PC-3 (cell line): ENCODE results near the gene ATP6V0E1. TPM values are rescaled to one million over a fixed set of nuclear protein-coding genes. Genes with fewer than 3 reads are reported as not detected.

ENCODE experiments used
- ATAC-seq: fragments of 200-7000 bp; cut with Tn5 transposase; 2 replicates; pipeline ENCODE4 v1.9.1; 2020; ENCODE audit warnings: mild to moderate bottlenecking, moderate library complexity
- BruUV-seq: library from RNA; stranded (reverse); fragments of 400-500 nt; replicated peaks from 2 replicates; lab custom pipeline; 2021; lab: Mats Ljungman, UMichigan
- CTCF ChIA-PET: fragments of 300-600 bp; sonication (Branson Sonifier 250); formaldehyde crosslinking; loops from one replicate; lab custom pipeline; 2022; ENCODE audit warnings: antibody characterized with exemption; lab: Charles Lee
- POLR2A ChIA-PET: fragments of 300-600 bp; sonication (Branson Sonifier 250); formaldehyde crosslinking; loops from one replicate; lab custom pipeline; 2022; ENCODE audit warnings: antibody characterized with exemption; ENCODE audit not compliant: unreplicated experiment; lab: Charles Lee
- DNase-seq: peaks from one replicate; pipeline ENCODE4 v3.0.0-alpha.2; 2015
- H2AFZ ChIP-seq: fragments of 300-600 bp; sonication (generic); 2 replicates; pipeline ENCODE4 v1.6.0; 2016; ENCODE audit warnings: antibody characterized with exemption, low read length
- H3F3A ChIP-seq: fragments of 300-600 bp; sonication (generic); one replicate; pipeline ENCODE4 v1.6.0; 2017; ENCODE audit warnings: antibody characterized with exemption, low read length, control low read depth, mild to moderate bottlenecking; ENCODE audit not compliant: unreplicated experiment
- H3K27ac ChIP-seq: fragments of 300-600 bp; sonication (generic); 2 replicates; pipeline ENCODE4 v1.5.1; 2016; ENCODE audit warnings: mild to moderate bottlenecking, low read length
- H3K27me3 ChIP-seq: fragments of 300-600 bp; sonication (generic); 2 replicates; pipeline ENCODE4 v1.6.1; 2016; ENCODE audit warnings: low read length, mixed read lengths
- H3K36me3 ChIP-seq: fragments of 300-600 bp; sonication (generic); 2 replicates; pipeline ENCODE4 v1.6.1; 2016; ENCODE audit warnings: low read depth, mixed run types, low read length, mixed read lengths
- H3K4me1 ChIP-seq: fragments of 300-600 bp; sonication (generic); 2 replicates; pipeline ENCODE4 v1.5.1; 2016; ENCODE audit warnings: low read length; ENCODE audit not compliant: insufficient read depth
- H3K4me2 ChIP-seq: fragments of 300-600 bp; sonication (generic); 2 replicates; pipeline ENCODE4 v1.6.0; 2016; ENCODE audit warnings: low read length
- H3K4me3 ChIP-seq: fragments of 300-600 bp; sonication (generic); 2 replicates; pipeline ENCODE4 v1.5.1; 2016; ENCODE audit warnings: mild to moderate bottlenecking, low read length, mixed read lengths
- H3K79me2 ChIP-seq: fragments of 300-600 bp; sonication (generic); 2 replicates; pipeline ENCODE4 v1.6.1; 2017; ENCODE audit warnings: low read length, mixed read lengths
- H3K9ac ChIP-seq: fragments of 300-600 bp; sonication (generic); 2 replicates; pipeline ENCODE4 v1.6.0; 2016; ENCODE audit warnings: mild to moderate bottlenecking, low read length
- H3K9me2 ChIP-seq: fragments of 300-600 bp; sonication (generic); replicated peaks from 2 replicates; pipeline ENCODE4 v1.6.1; 2016; ENCODE audit warnings: mixed run types, low read length, mixed read lengths
- H3K9me3 ChIP-seq: fragments of 300-600 bp; sonication (generic); 2 replicates; pipeline ENCODE4 v1.6.1; 2016; ENCODE audit warnings: low read length, mixed read lengths
- H4K20me1 ChIP-seq: fragments of 300-600 bp; sonication (generic); 2 replicates; pipeline ENCODE4 v1.6.1; 2016; ENCODE audit warnings: low read length, mixed read lengths
- EZH2 ChIP-seq: fragments of 300-600 bp; sonication (generic); IDR thresholded peaks from one replicate; pipeline ENCODE4 v1.6.1; 2017; ENCODE audit warnings: antibody characterized with exemption, mild to moderate bottlenecking, low read length; ENCODE audit not compliant: unreplicated experiment
- EZH2phosphoT487 ChIP-seq: fragments of 300-600 bp; sonication (generic); IDR thresholded peaks from 2 replicates; pipeline ENCODE4 v1.6.1; 2018; ENCODE audit warnings: mild to moderate bottlenecking, antibody characterized with exemption, low read length, borderline replicate concordance
- intact Hi-C: fragments of 100-400 bp; cut with micrococcal nuclease; formaldehyde crosslinking; loops from 2 replicates; pipeline ENCODE4 v1.9.0; 2023
- total RNA-seq: library from RNA; depleted of rRNA; stranded (reverse); fragments of >200 nt; gene quantifications from 2 replicates; pipeline ENCODE4 v1.2.3, GENCODE V29; 2014
- TF ChIP-seq, protein P1 (sequence below): fragments of 300-600 bp; sonication (generic); conservative IDR thresholded peaks from 2 replicates; pipeline ENCODE4 v1.5.1; 2017; ENCODE audit warnings: antibody characterized with exemption, low read depth, mild to moderate bottlenecking, low read length

The ATP6V0E1 gene
- total RNA-seq, 1 experiment from 2014 or later: 154 TPM

GRCh38 chr5:173033923-173034322 is 50.4 kb downstream of the ATP6V0E1 start:
- H3K9me2 ChIP-seq: no peaks in the 10 kb centered on the region
- TF ChIP-seq, protein P1, sequence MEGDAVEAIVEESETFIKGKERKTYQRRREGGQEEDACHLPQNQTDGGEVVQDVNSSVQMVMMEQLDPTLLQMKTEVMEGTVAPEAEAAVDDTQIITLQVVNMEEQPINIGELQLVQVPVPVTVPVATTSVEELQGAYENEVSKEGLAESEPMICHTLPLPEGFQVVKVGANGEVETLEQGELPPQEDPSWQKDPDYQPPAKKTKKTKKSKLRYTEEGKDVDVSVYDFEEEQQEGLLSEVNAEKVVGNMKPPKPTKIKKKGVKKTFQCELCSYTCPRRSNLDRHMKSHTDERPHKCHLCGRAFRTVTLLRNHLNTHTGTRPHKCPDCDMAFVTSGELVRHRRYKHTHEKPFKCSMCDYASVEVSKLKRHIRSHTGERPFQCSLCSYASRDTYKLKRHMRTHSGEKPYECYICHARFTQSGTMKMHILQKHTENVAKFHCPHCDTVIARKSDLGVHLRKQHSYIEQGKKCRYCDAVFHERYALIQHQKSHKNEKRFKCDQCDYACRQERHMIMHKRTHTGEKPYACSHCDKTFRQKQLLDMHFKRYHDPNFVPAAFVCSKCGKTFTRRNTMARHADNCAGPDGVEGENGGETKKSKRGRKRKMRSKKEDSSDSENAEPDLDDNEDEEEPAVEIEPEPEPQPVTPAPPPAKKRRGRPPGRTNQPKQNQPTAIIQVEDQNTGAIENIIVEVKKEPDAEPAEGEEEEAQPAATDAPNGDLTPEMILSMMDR: no peak
- no peak for TF ChIP-seq EZH2
- TF ChIP-seq EZH2phosphoT487: no peak
- H3K27ac ChIP-seq: no peak overlapping the region
- no peak overlapping the region for H3K4me2 ChIP-seq
- no peak for DNase-seq
- ChIA-PET POLR2A (no interaction called here), CTCF (no interaction called here)
- H3K4me1 ChIP-seq: no peaks in the 10 kb centered on the region
- no peak for ATAC-seq
- H3K9me3 ChIP-seq: no peaks in the 10 kb centered on the region
- no peak overlapping the region for H2AFZ ChIP-seq
- H4K20me1 ChIP-seq: no peaks in the 10 kb centered on the region
- H3K9ac ChIP-seq: no peak overlapping the region
- no peaks in the 10 kb centered on the region for H3F3A ChIP-seq
- no TSS peak for BruUV-seq
- peaks cover 4% of the 10 kb centered on the region for H3K36me3 ChIP-seq
- H3K4me3 ChIP-seq: no peak overlapping the region
- intact Hi-C loops: no loop called here
- no peaks in the 10 kb centered on the region for H3K27me3 ChIP-seq
- peaks cover 20% of the 10 kb centered on the region for H3K79me2 ChIP-seq

GRCh38 chr5:173035904-173036707 is 52.5 kb downstream of the ATP6V0E1 start:
- Histone ChIP-seq H3K9ac (no peak overlapping the region), H3K27me3 (no peaks in the 10 kb centered on the region), H4K20me1 (no peaks in the 10 kb centered on the region), H2AFZ (no peak overlapping the region), H3K79me2 (0 out of 2 replicates have a peak, but pooled peaks cover 5% of the 10 kb centered on the region), H3K9me2 (no peaks in the 10 kb centered on the region), H3K4me2 (no peak overlapping the region), H3K27ac (no peak overlapping the region), H3K36me3 (peaks cover 4% of the 10 kb centered on the region), H3K9me3 (no peaks in the 10 kb centered on the region), H3K4me3 (no peak overlapping the region), H3F3A (no peaks in the 10 kb centered on the region), H3K4me1 (no peaks in the 10 kb centered on the region)
- TF ChIP-seq, protein P1: no peak
- ChIA-PET CTCF (no interaction called here), POLR2A (no interaction called here)
- intact Hi-C loops: no loop called here
- ATAC-seq (no peak), DNase-seq (no peak)
- no TSS peak for BruUV-seq

- Histone ChIP-seq H4K20me1 (no peaks in the 10 kb centered on the region), H3K36me3 (peaks cover 4% of the 10 kb centered on the region), H3K27ac (no peak overlapping the region), H3K9ac (no peak overlapping the region), H3K4me3 (no peak overlapping the region), H3K4me2 (no peak overlapping the region), H3K4me1 (no peaks in the 10 kb centered on the region), H3K9me3 (no peaks in the 10 kb centered on the region), H3K27me3 (no peaks in the 10 kb centered on the region), H2AFZ (no peak overlapping the region), H3F3A (no peaks in the 10 kb centered on the region), H3K79me2 (no peaks in the 10 kb centered on the region), H3K9me2 (no peaks in the 10 kb centered on the region)
- intact Hi-C loops: no loop called here
- ChIA-PET CTCF (no interaction called here), POLR2A (no interaction called here)
- TF ChIP-seq EZH2phosphoT487 (no peak), EZH2 (no peak)
- TF ChIP-seq, protein P1: no peak
- ATAC-seq: no peak
- DNase-seq: no peak
- BruUV-seq: no TSS peak
Measured at GRCh38 chr5:173039188-173039587, 55.6 kb downstream of the ATP6V0E1 start.
